ENCODE measurements around the gene HSPA1B.

HSPA1B gene

GRCh38 chr6:31878726-31879125 lies 51.2 kb downstream of the HSPA1B start, which contains the start of gene SLC44A4:
Gene SLC44A4, minus strand, starts transcription at chr6:31878997. Its CDS starts 17 bp downstream, at chr6:31878980.
- H3K36me3 ChIP-seq (ENCODE audit: insufficient read depth, low read length) = peaks cover 39% of the 10 kb centered on the region; the same call in 1 of the 2 replicates
- no peaks in the 10 kb centered on the region for H3K79me2 ChIP-seq (ENCODE audit: insufficient read depth, low read length)
- no peak within 1 kb of the TSS for H3K4me2 ChIP-seq (ENCODE audit: low read depth, low read length, poor library complexity, severe bottlenecking)
- TF ChIP-seq CTCF (conservative IDR thresholded peaks at IDR 0.05; ENCODE audit: low read length) (no peak), EZH2phosphoT487 (IDR thresholded peaks at IDR 0.05; ENCODE audit: borderline replicate concordance) (no peak)
- H3K9me2 ChIP-seq (replicated peaks; ENCODE audit: low read depth, low read length) = no peaks in the 10 kb centered on the region
- H4K20me1 ChIP-seq (ENCODE audit: insufficient read depth, low read length, poor library complexity, severe bottlenecking) = no peaks in the 10 kb centered on the region
- H3K9me3 ChIP-seq (ENCODE audit: insufficient read depth, low read depth, low read length) = no peaks in the 10 kb centered on the region
- no peaks in the 10 kb centered on the region for H3K4me1 ChIP-seq (ENCODE audit: insufficient read depth, low read length, poor library complexity, severe bottlenecking)
- no peak within 1 kb of the TSS for H3K9ac ChIP-seq (ENCODE audit: low read depth, low read length, poor library complexity, severe bottlenecking)
- H3F3A ChIP-seq (ENCODE audit: low read depth) = 0 out of 2 replicates have a peak, but pooled peaks cover 5% of the 10 kb centered on the region
- no peak within 1 kb of the TSS for H2AFZ ChIP-seq (ENCODE audit: low read length)
- no peak within 1 kb of the TSS for H3K4me3 ChIP-seq (ENCODE audit: low read length, poor library complexity, severe bottlenecking)
- no peaks in the 10 kb centered on the region for H3K27me3 ChIP-seq (ENCODE audit: insufficient read depth, low read length, poor library complexity, severe bottlenecking)

GRCh38 chr6:31879143-31879542 lies 51.6 kb downstream of the HSPA1B start:
- no peak overlapping the region for H3K4me3 ChIP-seq (ENCODE audit: low read length, poor library complexity, severe bottlenecking)
- no peaks in the 10 kb centered on the region for H3K79me2 ChIP-seq (ENCODE audit: insufficient read depth, low read length)
- H3K9me3 ChIP-seq (ENCODE audit: insufficient read depth, low read depth, low read length) = no peaks in the 10 kb centered on the region
- peaks cover 43% of the 10 kb centered on the region; the same call in 1 of the 2 replicates for H3K36me3 ChIP-seq (ENCODE audit: insufficient read depth, low read length)
- TF ChIP-seq CTCF (conservative IDR thresholded peaks at IDR 0.05; ENCODE audit: low read length) = no peak
- no peak for TF ChIP-seq EZH2phosphoT487 (IDR thresholded peaks at IDR 0.05; ENCODE audit: borderline replicate concordance)
- H3K4me2 ChIP-seq (ENCODE audit: low read depth, low read length, poor library complexity, severe bottlenecking) = no peak overlapping the region
- H3K4me1 ChIP-seq (ENCODE audit: insufficient read depth, low read length, poor library complexity, severe bottlenecking) = no peaks in the 10 kb centered on the region
- no peaks in the 10 kb centered on the region for H3K27me3 ChIP-seq (ENCODE audit: insufficient read depth, low read length, poor library complexity, severe bottlenecking)
- no peaks in the 10 kb centered on the region for H3K9me2 ChIP-seq (replicated peaks; ENCODE audit: low read depth, low read length)
- no peak overlapping the region for H2AFZ ChIP-seq (ENCODE audit: low read length)
- H4K20me1 ChIP-seq (ENCODE audit: insufficient read depth, low read length, poor library complexity, severe bottlenecking) = no peaks in the 10 kb centered on the region
- 0 out of 2 replicates have a peak, but pooled peaks cover 5% of the 10 kb centered on the region for H3F3A ChIP-seq (ENCODE audit: low read depth)
- no peak overlapping the region for H3K9ac ChIP-seq (ENCODE audit: low read depth, low read length, poor library complexity, severe bottlenecking)
